Kidney glomerular epithelial cell (primary cell): Measurements from ENCODE around the gene TP63.

ENCODE experiments used
- DNase-seq: peaks from one replicate; lab custom pipeline; 2025; lab: John Stamatoyannopoulos, UW

TP63 gene

GRCh38 chr3:189927975-189928895, 297.0 kb downstream of the TP63 start:
- no peak for DNase-seq

DNA sequence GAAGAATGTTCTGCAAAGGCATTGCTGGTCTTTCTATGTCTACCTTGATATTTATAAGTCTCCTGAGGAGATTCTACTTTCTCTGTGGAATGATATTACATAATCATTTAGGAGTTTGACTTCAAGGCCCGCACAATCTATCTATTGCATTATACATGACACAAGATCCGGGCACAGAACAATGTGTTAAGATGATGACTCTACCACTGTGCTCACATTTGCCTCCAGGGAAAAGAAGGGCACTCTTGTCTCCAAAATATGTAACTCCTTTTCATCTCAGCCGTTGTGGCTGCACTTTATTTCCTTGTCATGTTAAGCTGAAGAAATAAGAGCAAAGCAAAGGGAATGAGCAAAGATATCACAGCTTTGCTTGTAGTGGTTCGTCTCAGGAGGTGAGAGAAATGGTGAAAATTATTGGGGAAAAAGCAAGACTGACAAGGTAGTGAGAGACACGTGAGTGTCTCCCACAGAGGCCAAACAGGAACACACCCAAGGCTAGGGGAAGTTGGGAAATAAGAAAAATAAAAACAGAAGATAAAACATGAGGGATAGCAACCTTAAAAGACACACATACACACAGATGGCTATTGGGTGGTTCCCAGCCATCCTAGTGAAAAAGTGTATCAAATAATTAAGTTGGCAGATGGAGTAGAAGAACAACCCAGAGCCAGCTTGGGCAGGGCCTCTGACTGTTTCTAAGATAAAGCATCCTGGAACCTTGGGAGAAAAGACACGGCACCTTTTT, 305.2 kb downstream of the TP63 start:
- DNase-seq: no peak

DNA sequence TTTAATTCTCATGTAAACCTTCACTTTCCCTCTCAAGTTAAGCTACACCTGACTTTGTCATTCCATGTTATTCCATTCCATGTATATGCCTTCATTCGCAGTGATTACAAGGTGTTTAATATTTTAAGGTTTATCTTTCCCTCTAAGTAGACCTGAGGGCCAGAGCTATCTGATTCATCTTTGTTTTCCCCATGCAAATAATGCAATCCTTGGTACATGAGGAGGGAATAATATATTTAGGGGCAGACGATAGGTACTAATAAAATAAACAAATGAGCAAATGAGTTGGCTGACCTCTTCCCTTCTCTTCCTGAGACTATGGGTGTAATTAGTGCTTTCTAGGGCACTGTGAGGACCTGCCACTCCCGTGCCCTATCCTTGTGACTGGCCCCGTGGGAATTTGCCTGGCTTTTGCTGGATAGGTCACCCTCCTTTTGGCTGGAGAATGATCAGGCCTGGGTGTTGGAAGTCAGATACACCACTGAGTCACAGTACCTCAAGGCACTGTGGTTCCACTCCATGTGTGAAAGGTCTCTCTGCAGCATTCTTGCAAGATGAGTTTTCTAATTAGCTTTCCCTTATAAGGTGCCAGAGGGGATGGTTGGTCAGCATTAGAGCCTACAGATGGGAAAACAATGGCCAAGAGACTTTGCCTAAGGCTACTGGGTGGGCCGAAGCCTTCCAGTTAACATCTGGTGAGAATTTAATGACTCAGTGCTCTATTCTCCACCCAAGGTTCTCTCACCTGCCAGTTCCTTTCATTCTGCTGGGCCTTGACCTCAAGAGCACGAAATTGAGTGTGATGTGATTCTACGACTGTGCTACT, 306.3 kb downstream of the TP63 start:
- peak; percentile 99 for DNase-seq

- no peak for DNase-seq
Measured at GRCh38 chr3:189941125-189941524, 309.9 kb downstream of the TP63 start.

DNA sequence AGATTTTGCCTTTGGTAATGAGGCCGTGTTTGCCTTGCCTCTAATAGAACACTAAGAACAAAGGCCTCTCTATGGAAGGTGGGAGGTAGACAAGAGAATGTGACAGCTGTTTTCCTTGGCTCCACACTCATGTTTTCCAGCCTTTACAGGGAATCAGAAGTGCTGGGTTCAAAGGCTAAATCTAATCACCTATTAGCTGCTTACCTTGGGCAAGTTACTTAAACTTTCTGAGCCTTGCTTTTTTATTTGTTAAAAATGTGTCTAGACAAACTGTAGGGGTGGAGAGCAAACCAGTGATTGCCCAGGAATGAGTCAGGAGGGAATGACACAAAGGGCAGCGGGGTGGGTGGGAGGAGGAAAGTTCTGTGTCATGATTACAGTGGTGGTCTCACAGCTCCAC, 310.5 kb downstream of the TP63 start:
- peak; percentile 88 for DNase-seq

DNA sequence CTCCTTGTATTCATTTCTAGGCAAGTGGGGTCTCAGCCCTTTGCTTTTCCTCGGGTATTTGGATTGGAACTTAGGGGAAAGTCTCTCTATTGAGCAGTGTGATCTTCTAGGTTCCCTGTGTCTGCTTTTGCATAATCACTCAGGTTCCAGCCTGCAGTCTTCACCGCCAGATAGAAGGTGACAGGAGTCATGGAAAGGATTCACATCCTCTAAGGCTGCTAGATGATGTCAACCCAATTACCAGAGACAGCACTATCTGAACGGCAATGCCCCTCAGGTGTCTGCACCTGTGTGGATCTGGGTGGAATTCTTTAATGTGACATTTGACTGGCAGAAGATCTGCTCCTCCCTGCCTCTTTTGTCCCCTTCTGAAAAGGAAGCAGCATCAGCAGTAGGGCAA, 311.8 kb downstream of the TP63 start:
- DNase-seq: no peak

- no peak for DNase-seq
Measured at GRCh38 chr3:189944285-189945145, 313.3 kb downstream of the TP63 start.

GRCh38 chr3:189945935-189946709, 314.9 kb downstream of the TP63 start:
- DNase-seq: no peak
